ENCODE data around the gene TSHZ2. TPM values are rescaled to one million over a fixed set of nuclear protein-coding genes. Genes with fewer than 3 reads are reported as not detected.

The TSHZ2 gene
- total RNA-seq, 4 donors from 2014 or later, result 10.3 to 15.0 (median 12.9) TPM

DNA sequence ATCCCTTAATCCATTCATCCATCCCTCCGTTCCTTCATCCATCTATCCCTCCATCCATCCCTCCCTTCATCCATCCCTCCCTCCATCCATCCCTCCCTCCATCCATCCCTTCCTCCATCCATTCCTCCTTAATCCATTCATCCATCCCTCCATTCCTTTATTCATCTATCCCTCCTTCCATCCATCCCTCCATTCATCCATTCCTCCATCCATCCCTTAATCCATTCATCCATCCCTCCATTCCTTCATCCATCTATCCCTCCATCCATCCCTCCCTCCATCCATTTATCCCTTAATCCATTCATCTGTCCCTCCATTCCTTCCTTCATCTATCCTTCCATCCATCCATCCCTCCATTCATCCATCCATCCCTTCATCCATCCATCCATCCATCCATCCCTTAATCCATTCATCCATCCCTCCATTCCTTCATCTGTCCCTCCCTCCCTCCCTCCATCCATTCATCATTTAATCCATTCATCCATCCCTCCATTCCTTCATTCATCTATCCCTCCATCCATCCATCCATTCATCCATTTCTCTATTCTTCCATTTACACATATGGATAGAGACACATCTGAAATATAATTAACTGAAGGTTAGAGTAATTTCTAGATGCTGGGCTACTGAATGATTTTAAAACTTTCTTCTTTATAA is 100.9 kb downstream of the TSHZ2 start:
- Histone ChIP-seq H3K27me3 (peaks cover 0 to 15% (median 0%) of the 10 kb centered on the region in 4 donors), H3K9me3 (peaks cover 0 to 3% (median 1%) of the 10 kb centered on the region in 4 donors), H3K36me3 (no peaks in the 10 kb centered on the region), H3K27ac (replicated peaks in 1 of 4) (no peak overlapping the region), H3K4me3 (no peak overlapping the region), H3K4me1 (peaks cover 4 to 31% (median 10%) of the 10 kb centered on the region in 4 donors)
- no peak for DNase-seq (ENCODE audit: extremely low spot score)
- WGBS, result 92% methylated on average over 1 of the region's 1 CpG
- TF ChIP-seq EP300 (IDR thresholded peaks at IDR 0.05) (no peak), POLR2A (IDR thresholded peaks at IDR 0.05; ENCODE audit: low read depth) (no peak), POLR2AphosphoS5 (IDR thresholded peaks at IDR 0.05) (no peak)
- TF ChIP-seq, protein P1, sequence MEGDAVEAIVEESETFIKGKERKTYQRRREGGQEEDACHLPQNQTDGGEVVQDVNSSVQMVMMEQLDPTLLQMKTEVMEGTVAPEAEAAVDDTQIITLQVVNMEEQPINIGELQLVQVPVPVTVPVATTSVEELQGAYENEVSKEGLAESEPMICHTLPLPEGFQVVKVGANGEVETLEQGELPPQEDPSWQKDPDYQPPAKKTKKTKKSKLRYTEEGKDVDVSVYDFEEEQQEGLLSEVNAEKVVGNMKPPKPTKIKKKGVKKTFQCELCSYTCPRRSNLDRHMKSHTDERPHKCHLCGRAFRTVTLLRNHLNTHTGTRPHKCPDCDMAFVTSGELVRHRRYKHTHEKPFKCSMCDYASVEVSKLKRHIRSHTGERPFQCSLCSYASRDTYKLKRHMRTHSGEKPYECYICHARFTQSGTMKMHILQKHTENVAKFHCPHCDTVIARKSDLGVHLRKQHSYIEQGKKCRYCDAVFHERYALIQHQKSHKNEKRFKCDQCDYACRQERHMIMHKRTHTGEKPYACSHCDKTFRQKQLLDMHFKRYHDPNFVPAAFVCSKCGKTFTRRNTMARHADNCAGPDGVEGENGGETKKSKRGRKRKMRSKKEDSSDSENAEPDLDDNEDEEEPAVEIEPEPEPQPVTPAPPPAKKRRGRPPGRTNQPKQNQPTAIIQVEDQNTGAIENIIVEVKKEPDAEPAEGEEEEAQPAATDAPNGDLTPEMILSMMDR (IDR thresholded peaks at IDR 0.05), result no peak
- intact Hi-C loops (cut with DNase I), result no loop called here

DNA sequence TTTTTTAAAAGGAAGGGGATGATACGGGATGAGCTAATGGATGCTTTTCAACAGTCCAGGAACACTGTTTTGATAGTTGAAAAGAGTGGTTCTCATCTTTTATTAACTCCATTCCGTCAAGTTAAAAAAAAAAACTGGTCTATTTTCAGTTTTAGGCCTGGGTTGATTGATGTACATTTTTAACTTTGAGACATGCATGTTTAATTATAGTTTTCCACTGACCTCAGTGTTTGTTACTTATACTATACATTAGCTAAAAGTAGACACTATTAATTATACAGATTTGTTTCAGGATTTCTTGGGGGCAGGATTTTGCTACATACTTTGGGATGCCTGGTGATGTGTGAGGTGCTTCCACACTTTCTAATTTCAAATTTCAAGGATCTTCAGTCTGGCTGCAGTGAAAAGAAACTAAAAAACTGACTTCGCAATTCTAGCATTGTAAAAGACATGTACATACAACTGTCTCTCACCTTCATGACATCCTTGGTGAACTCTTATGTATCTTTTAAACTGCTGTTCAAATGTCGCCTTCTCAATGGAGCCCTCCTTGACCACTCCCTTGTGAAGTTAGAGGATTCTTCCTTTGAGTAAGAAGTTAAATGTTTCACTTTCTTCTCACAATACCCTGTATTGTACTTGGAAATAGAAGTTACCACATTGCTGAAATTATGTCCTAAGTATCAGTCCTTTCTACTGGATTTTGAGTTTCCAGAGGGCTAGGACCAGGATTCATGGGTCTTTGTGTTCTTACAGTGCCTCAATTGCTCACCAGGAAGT is 101.7 kb downstream of the TSHZ2 start:
- H3K4me3 ChIP-seq, result no peak overlapping the region
- peaks cover 6 to 37% (median 12%) of the 10 kb centered on the region in 4 donors for H3K4me1 ChIP-seq
- WGBS, result 69% methylated on average over 4 of the region's 4 CpGs
- TF ChIP-seq EP300 (IDR thresholded peaks at IDR 0.05), result no peak
- no peak for TF ChIP-seq POLR2A (IDR thresholded peaks at IDR 0.05; ENCODE audit: low read depth)
- TF ChIP-seq POLR2AphosphoS5 (IDR thresholded peaks at IDR 0.05), result no peak
- TF ChIP-seq, protein P1 (IDR thresholded peaks at IDR 0.05), result no peak
- peaks cover 0 to 15% (median 0%) of the 10 kb centered on the region in 4 donors for H3K27me3 ChIP-seq
- H3K36me3 ChIP-seq, result no peaks in the 10 kb centered on the region
- DNase-seq (ENCODE audit: extremely low spot score), result no peak
- H3K27ac ChIP-seq (replicated peaks in 1 of 4), result no peak overlapping the region
- intact Hi-C loops (cut with DNase I), result no loop called here
- no peaks in the 10 kb centered on the region for H3K9me3 ChIP-seq

DNA sequence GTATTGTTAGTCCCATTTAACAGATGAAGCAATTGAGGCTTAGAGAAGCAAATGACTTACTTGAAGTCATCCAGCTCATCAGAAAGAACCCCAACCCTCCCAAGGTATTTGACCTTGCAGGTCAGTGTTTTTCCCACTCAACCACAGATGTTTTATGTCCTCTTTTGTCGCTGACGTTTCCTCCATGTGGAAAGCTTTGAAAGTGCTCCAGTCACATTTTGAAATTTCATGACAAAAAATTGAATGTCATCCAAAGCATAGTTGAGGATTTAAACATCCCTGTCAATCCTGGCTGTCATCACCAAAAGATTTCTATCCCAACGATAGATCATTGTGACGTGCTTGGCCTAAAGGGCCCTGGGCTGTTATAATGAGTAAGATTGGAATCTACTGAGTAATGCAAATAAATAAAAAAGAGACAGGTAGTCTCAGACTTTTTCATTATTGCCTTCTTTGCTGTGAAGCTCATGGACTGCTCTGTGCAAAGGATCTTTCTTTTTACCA is 102.7 kb downstream of the TSHZ2 start:
- TF ChIP-seq EP300 (IDR thresholded peaks at IDR 0.05) (no peak), POLR2AphosphoS5 (IDR thresholded peaks at IDR 0.05) (peak in 1 of 2 donors; percentile 49)
- Histone ChIP-seq H3K4me1 (peaks cover 12 to 47% (median 18%) of the 10 kb centered on the region in 4 donors), H3K9me3 (no peaks in the 10 kb centered on the region), H3K27ac (replicated peaks in 1 of 4) (no peak overlapping the region), H3K36me3 (no peaks in the 10 kb centered on the region), H3K27me3 (peaks cover 0 to 15% (median 0%) of the 10 kb centered on the region in 4 donors), H3K4me3 (no peak overlapping the region)
- intact Hi-C loops (cut with DNase I), result no loop called here
- no peak for DNase-seq (ENCODE audit: extremely low spot score)
- 54% methylated on average over 4 of the region's 4 CpGs for WGBS

DNA sequence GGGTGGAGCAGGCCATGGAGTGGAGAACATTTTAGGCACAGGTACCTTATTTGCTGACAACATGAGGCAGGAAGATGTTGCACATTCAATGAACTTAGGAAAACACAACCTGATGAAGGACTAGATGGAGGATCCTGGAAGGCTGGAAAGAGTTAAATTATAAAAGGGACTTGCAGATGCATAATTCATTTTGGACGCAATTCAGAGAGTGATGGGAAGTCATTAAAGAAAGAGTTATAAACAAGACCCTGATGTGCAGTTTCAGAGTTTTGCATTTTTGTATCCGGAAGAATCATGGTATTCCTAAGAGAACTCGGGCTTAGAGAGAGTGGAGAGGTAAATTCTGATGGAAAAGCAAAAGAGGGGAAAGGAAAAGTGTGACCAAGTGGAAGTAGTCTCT is 104.5 kb downstream of the TSHZ2 start:
- intact Hi-C loops (cut with DNase I), result no loop called here
- 71% methylated on average over 3 of the region's 3 CpGs for WGBS
- H3K4me3 ChIP-seq, result no peak overlapping the region
- TF ChIP-seq POLR2AphosphoS5 (IDR thresholded peaks at IDR 0.05), result no peak
- no peak for TF ChIP-seq POLR2A (IDR thresholded peaks at IDR 0.05; ENCODE audit: low read depth)
- no peak for TF ChIP-seq EP300 (IDR thresholded peaks at IDR 0.05)
- no peaks in the 10 kb centered on the region for H3K9me3 ChIP-seq
- H3K36me3 ChIP-seq, result no peaks in the 10 kb centered on the region
- peak overlapping the region in 2 of 4 donors; percentile 31 for H3K27ac ChIP-seq (replicated peaks in 1 of 4)
- no peak for DNase-seq (ENCODE audit: extremely low spot score)
- peaks cover 0 to 12% (median 0%) of the 10 kb centered on the region in 4 donors for H3K27me3 ChIP-seq
- H3K4me1 ChIP-seq, result peaks cover 12 to 50% (median 22%) of the 10 kb centered on the region in 4 donors

DNA sequence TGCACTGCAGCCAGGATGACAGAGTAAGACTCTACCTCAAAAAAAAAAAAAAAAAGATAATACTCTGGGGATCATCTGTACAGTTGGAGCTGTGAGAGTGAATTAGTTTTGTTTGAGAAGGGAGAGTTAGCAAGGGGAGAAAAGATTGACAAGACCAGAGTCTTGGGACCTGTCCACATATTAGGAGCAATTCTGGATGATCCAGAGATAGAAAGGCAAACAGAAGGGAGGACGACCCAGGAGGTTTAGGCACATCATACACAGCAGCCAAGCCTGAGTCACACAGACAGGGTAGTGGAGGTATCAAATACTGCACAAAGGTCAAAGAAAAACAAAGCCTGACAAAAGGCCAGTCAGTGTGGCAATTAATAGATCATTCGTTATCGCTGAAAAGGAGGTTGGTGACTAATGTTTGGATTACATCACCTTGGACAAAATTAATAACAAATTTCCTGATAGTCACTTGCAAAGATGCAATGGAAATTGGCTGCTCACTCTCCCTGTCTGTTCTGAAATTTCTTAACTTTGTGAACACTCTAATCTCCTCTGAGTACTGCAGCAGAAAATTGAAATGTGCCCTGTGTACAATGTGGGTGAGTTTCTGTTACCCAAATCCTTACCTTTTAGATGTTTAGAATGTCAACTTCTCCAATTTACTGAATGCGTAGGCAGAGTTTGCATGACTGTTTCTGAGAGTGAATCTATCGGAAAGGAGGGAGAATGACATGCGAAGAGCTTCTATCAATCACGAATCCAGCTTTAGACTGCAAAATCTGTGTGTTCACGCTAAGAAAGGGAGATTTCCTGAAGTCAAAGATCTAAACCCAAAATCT is 105.4 kb downstream of the TSHZ2 start:
- 50% methylated on average over 8 of the region's 8 CpGs for WGBS
- intact Hi-C loops (cut with DNase I), result no loop called here
- no peak overlapping the region for H3K4me3 ChIP-seq
- H3K27me3 ChIP-seq, result peaks cover 0 to 4% (median 0%) of the 10 kb centered on the region in 4 donors
- no peak for DNase-seq (ENCODE audit: extremely low spot score)
- peaks cover 9 to 46% (median 22%) of the 10 kb centered on the region in 4 donors for H3K4me1 ChIP-seq
- H3K27ac ChIP-seq (replicated peaks in 1 of 4), result peak overlapping the region in 3 of 4 donors; percentile 31 to 40 (median 39)
- no peaks in the 10 kb centered on the region for H3K36me3 ChIP-seq
- no peaks in the 10 kb centered on the region for H3K9me3 ChIP-seq
- peak; percentile 19 to 58 for TF ChIP-seq POLR2AphosphoS5 (IDR thresholded peaks at IDR 0.05)
- no peak for TF ChIP-seq POLR2A (IDR thresholded peaks at IDR 0.05; ENCODE audit: low read depth)

Measured in esophagus muscularis mucosa (tissue), 4 donors.